ENCODE measurements around the gene CRYAA.
"Not testable (repeated sequence)": the region's sequence is repeated elsewhere in the genome, so short reads cannot be mapped to it uniquely, and the experiment has no call there.

CRYAA gene

DNA sequence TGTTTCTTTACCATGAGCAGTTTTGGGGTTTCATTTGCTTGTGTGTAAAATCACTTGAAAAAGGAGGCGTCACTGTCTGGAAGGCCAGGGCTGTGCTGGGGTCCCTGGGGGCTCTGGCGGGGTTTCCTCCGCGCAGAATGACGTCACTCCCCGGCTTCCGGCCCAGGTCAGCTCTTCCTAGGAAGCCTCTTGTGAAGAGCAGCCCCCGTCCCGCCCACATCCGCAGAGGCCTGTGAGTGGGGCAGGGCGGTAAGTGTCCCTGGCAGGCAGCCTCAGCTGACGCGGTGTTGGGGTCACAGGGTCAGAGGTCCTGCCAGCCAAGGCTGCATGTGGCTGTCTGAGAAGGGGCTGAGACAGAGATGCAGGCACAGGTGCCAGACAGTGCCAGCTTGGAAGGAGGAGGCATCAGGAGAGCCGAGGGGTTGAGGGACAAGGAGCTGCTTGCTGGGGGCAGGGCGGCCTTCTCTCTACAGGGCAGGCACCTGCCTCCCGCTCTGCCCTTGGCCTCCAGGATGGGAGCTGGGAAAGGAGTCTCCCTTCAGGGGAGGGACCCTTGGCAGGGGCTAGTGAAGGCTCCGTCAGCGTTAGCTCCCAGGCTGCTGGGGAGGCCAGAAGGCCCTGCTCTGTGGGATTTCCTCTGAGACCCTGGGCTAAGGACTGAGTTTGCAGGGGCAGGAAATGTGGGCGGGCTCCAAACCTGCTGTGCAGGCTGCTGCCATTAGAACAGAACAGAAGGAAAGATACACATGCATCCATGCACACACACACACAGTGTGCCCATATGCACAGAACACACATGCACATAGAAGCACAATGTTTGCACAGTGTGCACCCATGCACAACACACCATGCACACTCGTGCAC, 8.5 kb downstream of the CRYAA start:
- DNase-seq (ENCODE audit: low read depth): not testable (repeated sequence)

GRCh38 chr21:43178175-43178826, 9.5 kb downstream of the CRYAA start:
- DNase-seq (ENCODE audit: low read depth): not testable (repeated sequence)

GRCh38 chr21:43181033-43181432, 12.2 kb downstream of the CRYAA start:
- not testable (repeated sequence) for DNase-seq (ENCODE audit: low read depth)

GRCh38 chr21:43187268-43187667, 18.5 kb downstream of the CRYAA start:
- DNase-seq (ENCODE audit: low read depth): not testable (repeated sequence)

DNA sequence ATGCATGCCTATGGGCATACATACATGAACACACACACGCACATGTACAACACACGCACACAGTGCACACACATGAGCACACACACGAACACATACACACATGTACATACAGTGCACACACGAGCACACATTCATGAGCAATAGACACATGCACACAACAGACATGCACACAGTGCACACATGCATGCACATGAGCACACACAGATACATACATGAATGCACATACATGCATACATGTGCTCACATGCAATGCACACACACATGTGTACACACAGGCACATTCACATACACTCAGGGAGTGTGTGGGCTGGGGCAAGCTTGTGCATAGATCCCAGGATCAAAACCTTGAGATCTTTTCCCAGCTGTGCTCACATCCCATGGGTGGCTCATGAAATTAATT, 18.9 kb downstream of the CRYAA start:
- DNase-seq (ENCODE audit: low read depth): no peak

GRCh38 chr21:43188181-43188580, 19.4 kb downstream of the CRYAA start:
- no peak for DNase-seq (ENCODE audit: low read depth)

GRCh38 chr21:43188592-43189210, 19.9 kb downstream of the CRYAA start:
- DNase-seq (ENCODE audit: low read depth): no peak

GRCh38 chr21:43189936-43190335, 21.1 kb downstream of the CRYAA start:
- no peak for DNase-seq (ENCODE audit: low read depth)

- DNase-seq (ENCODE audit: low read depth): no peak
These were observed 21.7 kb downstream of the CRYAA start for GRCh38 chr21:43190544-43190943.

DNA sequence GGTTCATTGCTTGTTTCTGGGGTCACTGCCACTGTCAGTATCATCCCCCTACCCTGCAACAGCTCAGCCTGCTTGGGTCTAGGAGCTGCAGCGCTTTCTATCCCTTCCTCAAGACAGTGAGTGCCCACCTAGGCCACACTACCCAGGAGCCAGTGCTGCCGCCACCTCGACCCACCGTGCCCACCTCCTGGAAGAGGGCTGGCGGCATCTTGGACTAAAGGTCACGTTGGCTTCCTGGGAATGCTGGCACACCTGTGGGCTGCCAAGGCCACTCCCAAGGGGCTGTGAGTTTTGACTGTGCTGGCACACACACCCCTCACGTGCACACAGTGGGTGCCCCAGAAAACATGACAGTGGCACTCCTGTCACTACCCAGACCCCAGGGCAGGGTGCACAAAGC, 22.1 kb downstream of the CRYAA start:
- DNase-seq (ENCODE audit: low read depth): no peak

DNA sequence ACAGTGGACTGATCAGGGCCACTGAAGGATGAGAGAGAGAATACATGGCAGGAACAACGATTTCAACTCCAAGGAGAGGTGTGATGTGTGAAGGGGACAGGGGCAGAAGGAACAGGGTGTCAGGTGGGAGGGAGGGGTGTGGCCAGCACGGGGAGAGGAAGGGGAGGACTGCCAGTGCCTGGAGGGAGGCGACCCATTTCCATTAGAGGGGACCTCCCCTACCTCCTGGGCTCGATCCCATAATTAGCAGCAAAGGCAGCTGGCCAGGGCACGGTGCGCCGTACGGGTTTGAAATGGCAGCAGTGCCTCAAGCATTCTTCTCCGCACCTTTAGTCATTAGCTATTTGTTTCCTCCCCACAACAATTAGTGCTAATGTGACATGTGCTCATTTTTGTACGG, 22.7 kb downstream of the CRYAA start:
- no peak for DNase-seq (ENCODE audit: low read depth)

DNA sequence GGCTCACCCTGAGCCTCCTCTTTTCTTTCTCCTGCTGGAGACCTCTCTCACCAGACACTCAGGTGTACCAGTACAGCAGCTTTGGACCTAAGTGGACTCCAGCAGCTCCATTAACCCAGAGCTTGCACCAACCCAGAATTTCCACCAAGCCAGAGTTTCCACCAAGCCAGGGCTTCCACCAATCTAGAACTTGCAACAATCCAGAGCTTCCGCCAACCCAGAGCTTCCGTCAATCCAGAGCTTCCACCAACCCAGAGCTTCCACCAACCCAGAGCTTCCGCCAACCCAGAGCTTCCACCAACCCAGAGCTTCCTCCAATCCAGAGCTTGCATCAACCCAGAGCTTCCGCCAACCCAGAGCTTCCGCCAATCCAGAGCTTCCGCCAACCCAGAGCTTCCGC, 23.2 kb downstream of the CRYAA start:
- no peak for DNase-seq (ENCODE audit: low read depth)

DNA sequence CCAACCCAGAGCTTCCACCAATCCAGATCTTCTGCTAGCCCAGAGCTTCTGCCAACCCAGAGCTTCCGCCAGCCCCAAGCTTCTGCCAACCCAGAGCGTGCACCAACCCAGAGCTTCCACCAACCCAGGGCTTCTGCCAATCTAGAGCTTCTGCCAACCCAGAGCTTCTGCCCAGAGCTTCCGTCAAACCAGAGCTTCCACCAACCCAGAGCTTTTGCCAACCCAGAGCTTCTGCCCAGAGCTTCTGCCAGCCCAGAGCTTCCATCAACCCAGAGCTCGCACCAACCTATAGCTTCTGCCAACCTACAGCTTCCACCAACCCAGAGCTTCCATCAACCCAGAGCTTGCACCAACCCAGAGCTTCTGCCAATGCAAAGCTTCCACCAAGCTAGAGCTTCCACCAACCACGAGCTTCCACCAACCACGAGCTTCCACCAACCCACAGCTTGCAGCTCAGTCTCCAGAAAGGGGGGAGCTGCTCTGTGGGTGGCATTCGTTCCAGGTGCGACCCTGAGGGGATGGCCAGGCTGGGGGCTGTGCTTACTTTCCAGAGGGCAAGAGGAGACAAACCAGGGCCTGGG, 23.8 kb downstream of the CRYAA start:
- DNase-seq (ENCODE audit: low read depth): no peak

DNA sequence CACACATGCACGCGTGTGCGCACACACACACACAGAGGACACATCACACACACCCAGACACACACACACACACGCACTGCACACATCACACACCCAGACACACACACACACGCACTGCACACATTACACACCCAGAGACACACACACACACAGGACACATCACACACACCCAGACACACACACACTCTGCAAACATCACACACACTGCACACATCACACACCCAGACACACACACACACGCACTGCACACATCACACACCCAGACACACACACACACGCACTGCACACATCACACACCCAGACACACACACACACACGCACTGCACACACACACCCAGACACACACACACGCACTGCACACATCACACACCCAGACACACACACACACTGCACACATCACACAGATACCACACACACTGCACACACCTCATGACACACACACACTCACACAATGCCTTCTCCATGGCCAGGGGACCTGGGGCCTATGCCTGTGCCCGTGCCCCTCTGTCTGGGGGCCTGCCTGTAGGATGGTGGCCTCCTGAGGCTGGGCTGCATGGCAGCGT, 24.4 kb downstream of the CRYAA start:
- DNase-seq (ENCODE audit: low read depth): no peak

DNA sequence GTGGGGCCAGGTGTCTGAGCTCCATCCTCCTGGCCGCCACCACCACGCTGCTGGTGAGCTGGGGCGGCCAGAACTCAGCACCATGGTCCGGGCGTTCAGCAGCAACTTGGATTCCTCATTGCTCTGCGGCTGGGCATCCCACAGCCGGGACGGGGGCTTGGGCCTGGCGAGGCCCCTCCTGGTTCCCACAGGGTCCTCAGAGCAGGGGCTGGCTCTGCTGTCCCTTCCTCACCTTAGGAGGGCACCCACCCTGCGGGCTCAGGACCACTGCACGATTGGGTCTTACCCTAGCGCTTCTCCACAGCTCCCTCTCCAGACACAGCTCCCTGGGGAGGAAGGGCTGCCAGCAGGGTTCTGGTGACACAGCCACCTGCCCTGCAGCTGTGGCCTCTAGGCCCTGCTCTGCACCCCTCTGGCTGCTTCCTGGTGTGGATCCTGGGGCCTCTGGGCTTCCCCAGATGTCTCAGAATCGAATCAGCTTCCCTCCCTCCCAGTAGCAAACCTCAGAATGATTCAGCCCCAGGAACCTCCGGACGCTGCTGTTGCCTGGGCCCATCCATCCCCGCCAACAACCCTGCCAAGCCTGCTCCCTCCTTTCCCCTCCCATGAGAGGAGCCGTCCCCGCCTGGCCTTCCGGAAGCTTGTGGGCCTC, 25.0 kb downstream of the CRYAA start:
- no peak for DNase-seq (ENCODE audit: low read depth)

GRCh38 chr21:43194303-43195120, 25.7 kb downstream of the CRYAA start:
- DNase-seq (ENCODE audit: low read depth): no peak

GRCh38 chr21:43195121-43196021, 26.6 kb downstream of the CRYAA start:
- DNase-seq (ENCODE audit: low read depth): no peak

DNA sequence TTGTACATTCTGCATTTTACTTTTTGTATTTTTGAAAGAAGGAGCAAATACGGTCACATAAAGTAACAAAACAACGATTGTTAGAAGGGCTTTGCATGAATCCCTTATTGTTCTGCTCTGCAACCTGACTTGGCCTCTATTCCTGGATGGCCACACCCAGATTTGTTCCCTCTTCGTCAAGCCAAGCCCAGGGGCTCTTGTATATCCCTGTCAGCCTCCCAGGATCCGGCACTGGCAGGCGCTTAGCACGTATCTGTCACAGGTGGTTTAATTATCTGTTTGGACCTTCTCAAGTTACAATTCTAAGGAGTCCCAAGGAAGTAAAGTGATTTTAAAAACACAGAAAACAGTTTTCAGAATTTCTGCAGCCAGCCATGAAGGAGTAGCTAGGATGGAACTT, 28.0 kb downstream of the CRYAA start:
- no peak for DNase-seq (ENCODE audit: low read depth)

GRCh38 chr21:43198376-43198775, 29.6 kb downstream of the CRYAA start:
- DNase-seq (ENCODE audit: low read depth): no peak

GRCh38 chr21:43201491-43201890, 32.7 kb downstream of the CRYAA start:
- DNase-seq (ENCODE audit: low read depth): no peak
